IMR-90 (cell line): ENCODE data around the gene PITX2. TPM values are rescaled to one million over a fixed set of nuclear protein-coding genes. Genes with fewer than 3 reads are reported as not detected.

Source experiments
- ATAC-seq: fragments of 200-7000 bp; cut with Tn5 transposase; 2 replicates; pipeline ENCODE4 v1.9.1; 2020; ENCODE audit warnings: low read depth, mild to moderate bottlenecking, moderate library complexity
- BruUV-seq: library from RNA; stranded (reverse); fragments of 400-500 nt; replicated peaks from 2 replicates; lab custom pipeline; 2021; lab: Mats Ljungman, UMichigan
- CTCF ChIA-PET: fragments of 300-600 bp; formaldehyde crosslinking; extraction: SDS; loops from one replicate; lab custom pipeline; 2021; ENCODE audit warnings: antibody characterized with exemption; lab: Yijun Ruan, JAX
- POLR2A ChIA-PET: fragments of 300-600 bp; sonication (Branson Sonifier 250); formaldehyde crosslinking; loops from one replicate; lab custom pipeline; 2022; ENCODE audit warnings: antibody characterized with exemption; ENCODE audit not compliant: unreplicated experiment; lab: Charles Lee
- DNase-seq: peaks from one replicate; pipeline ENCODE4 v3.0.0; 2013
- H2AFZ ChIP-seq: replicated peaks from 2 replicates; pipeline ENCODE3; 2013; ENCODE audit warnings: low read length, mild to moderate bottlenecking; ENCODE audit not compliant: poor library complexity
- H2AK5ac ChIP-seq: 2 replicates; pipeline ENCODE4 v1.6.1; 2013; ENCODE audit warnings: low read depth, low read length, inconsistent platforms
- H2AK9ac ChIP-seq: replicated peaks from 2 replicates; pipeline ENCODE3; 2013; ENCODE audit warnings: mild to moderate bottlenecking, low read depth, low read length, moderate library complexity; ENCODE audit not compliant: poor library complexity
- H2BK120ac ChIP-seq: 2 replicates; pipeline ENCODE4 v1.6.1; 2013; ENCODE audit warnings: low read depth, low read length, inconsistent platforms
- H2BK15ac ChIP-seq: 3 replicates; pipeline ENCODE4 v1.6.1; 2013; ENCODE audit warnings: low read depth, low read length, inconsistent platforms
- H2BK20ac ChIP-seq: 2 replicates; pipeline ENCODE4 v1.6.1; 2013; ENCODE audit warnings: low read depth, mild to moderate bottlenecking, inconsistent platforms, low read length, moderate library complexity
- H2BK5ac ChIP-seq: 2 replicates; pipeline ENCODE4 v1.6.1; 2013; ENCODE audit warnings: mild to moderate bottlenecking, low read depth, low read length, inconsistent platforms; ENCODE audit not compliant: poor library complexity, severe bottlenecking
- H3K14ac ChIP-seq: replicated peaks from 2 replicates; pipeline ENCODE4 v1.6.1; 2013; ENCODE audit warnings: low read depth, low read length, inconsistent platforms
- H3K18ac ChIP-seq: 2 replicates; pipeline ENCODE4 v1.6.1; 2013; ENCODE audit warnings: low read depth, low read length, control low read depth
- H3K23ac ChIP-seq: 2 replicates; pipeline ENCODE4 v1.6.1; 2013; ENCODE audit warnings: low read depth, low read length, inconsistent platforms
- H3K27ac ChIP-seq: 2 replicates; pipeline ENCODE4 v1.5.1; 2013; ENCODE audit warnings: mild to moderate bottlenecking, control low read depth, low read length; ENCODE audit not compliant: insufficient read depth
- H3K27me3 ChIP-seq: 2 replicates; pipeline ENCODE4 v1.6.1; 2013; ENCODE audit warnings: low read length; ENCODE audit not compliant: control insufficient read depth, insufficient read depth
- H3K36me3 ChIP-seq: 2 replicates; pipeline ENCODE4 v1.6.1; 2013; ENCODE audit warnings: low read length, mixed read lengths; ENCODE audit not compliant: control insufficient read depth, insufficient read depth
- H3K4ac ChIP-seq: 2 replicates; pipeline ENCODE4 v1.6.1; 2013; ENCODE audit warnings: low read depth, low read length, inconsistent platforms
- H3K4me1 ChIP-seq: 2 replicates; pipeline ENCODE4 v1.6.1; 2013; ENCODE audit warnings: low read length, mixed read lengths; ENCODE audit not compliant: control insufficient read depth, insufficient read depth
- H3K4me2 ChIP-seq: 2 replicates; pipeline ENCODE4 v1.6.1; 2013; ENCODE audit warnings: low read depth, mild to moderate bottlenecking, control low read depth, low read length, moderate library complexity
- H3K4me3 ChIP-seq: 2 replicates; pipeline ENCODE4 v1.5.1; 2013; ENCODE audit warnings: low read depth, mild to moderate bottlenecking, control low read depth, low read length, moderate library complexity; ENCODE audit not compliant: insufficient read depth
- H3K56ac ChIP-seq: 2 replicates; pipeline ENCODE4 v1.6.1; 2013; ENCODE audit warnings: low read length, inconsistent platforms; ENCODE audit not compliant: insufficient read depth; ENCODE audit errors: extremely low read depth
- H3K79me1 ChIP-seq, 2 experiments: 2 replicates each; pipeline ENCODE4 v1.6.1; 2013; ENCODE audit warnings: low read length in 2 of 2, inconsistent platforms in 1 of 2, low read depth in 1 of 2
- H3K9ac ChIP-seq: 2 replicates; pipeline ENCODE4 v1.6.1; 2013; ENCODE audit warnings: low read depth, low read length, control low read depth
- H3K9me1 ChIP-seq: 2 replicates; pipeline ENCODE4 v1.6.1; 2013; ENCODE audit warnings: low read length, inconsistent platforms; ENCODE audit not compliant: insufficient read depth
- H3K9me3 ChIP-seq: 2 replicates; pipeline ENCODE4 v1.6.1; 2013; ENCODE audit warnings: low read length; ENCODE audit not compliant: control insufficient read depth, insufficient read depth
- H4K20me1 ChIP-seq: 2 replicates; pipeline ENCODE4 v1.6.1; 2013; ENCODE audit warnings: low read length, inconsistent platforms; ENCODE audit not compliant: insufficient read depth
- H4K5ac ChIP-seq: 2 replicates; pipeline ENCODE4 v1.6.1; 2013; ENCODE audit warnings: mild to moderate bottlenecking, low read depth, low read length, control low read depth
- H4K8ac ChIP-seq, 2 experiments: 2 replicates each; pipeline ENCODE4 v1.6.1; 2013; ENCODE audit warnings: low read depth in 2 of 2, low read length in 2 of 2, control low read depth in 1 of 2, inconsistent platforms in 1 of 2
- H4K91ac ChIP-seq: 2 replicates; pipeline ENCODE4 v1.6.1; 2013; ENCODE audit warnings: low read depth, low read length, inconsistent platforms; ENCODE audit not compliant: insufficient read depth
- POLR2A ChIP-seq: IDR thresholded peaks from 2 replicates; pipeline ENCODE4 v1.6.1; 2012; ENCODE audit warnings: mild to moderate bottlenecking, low read depth, low read length
- WGBS, 2 experiments: methylation state at CpG; one replicate each; pipeline versions ENCODE4 v1.1.5 to v1.1.7; 2013; ENCODE audit warnings: missing lambda C conversion rate in 2 of 2; ENCODE audit not compliant: insufficient read length in 1 of 2; ENCODE audit errors: extremely low coverage in 2 of 2; 5-methylcytosine and 5-hydroxymethylcytosine counted together
- dilution Hi-C: fragments of 300-500 bp; cut with HindIII; formaldehyde crosslinking; loops from one replicate; pipeline ENCODE4 v1.14.3; 2018; ENCODE audit warnings: low sequenced_read_pairs; ENCODE audit not compliant: unreplicated experiment
- in situ Hi-C: fragments of 300-500 bp; cut with MboI; formaldehyde crosslinking; loops from 3 replicates; pipeline ENCODE4 v1.14.3; 2019; ENCODE audit warnings: low sequenced_read_pairs, inconsistent platforms, mixed read lengths
- intact Hi-C: fragments of 100-400 bp; cut with micrococcal nuclease; formaldehyde crosslinking; loops from 2 replicates; pipeline ENCODE4 v1.10.0; 2022
- polyA plus RNA-seq, 3 experiments: library from polyadenylated mRNA; depleted of rRNA; stranded (reverse); fragments of >200 nt; gene quantifications; 2 replicates each; pipeline ENCODE4 v1.2.3, GENCODE V29; 2012; ENCODE audit warnings: low replicate concordance in 1 of 3
- total RNA-seq: library from RNA; depleted of rRNA; stranded (reverse); fragments of >200 nt; gene quantifications from 2 replicates; pipeline ENCODE4 v1.2.3, GENCODE V29; 2012

The PITX2 gene
- total and polyA plus RNA-seq, 2 of the 4 experiments (the other 2 are of a cell fraction) = 3.0 to 6.3 TPM

DNA sequence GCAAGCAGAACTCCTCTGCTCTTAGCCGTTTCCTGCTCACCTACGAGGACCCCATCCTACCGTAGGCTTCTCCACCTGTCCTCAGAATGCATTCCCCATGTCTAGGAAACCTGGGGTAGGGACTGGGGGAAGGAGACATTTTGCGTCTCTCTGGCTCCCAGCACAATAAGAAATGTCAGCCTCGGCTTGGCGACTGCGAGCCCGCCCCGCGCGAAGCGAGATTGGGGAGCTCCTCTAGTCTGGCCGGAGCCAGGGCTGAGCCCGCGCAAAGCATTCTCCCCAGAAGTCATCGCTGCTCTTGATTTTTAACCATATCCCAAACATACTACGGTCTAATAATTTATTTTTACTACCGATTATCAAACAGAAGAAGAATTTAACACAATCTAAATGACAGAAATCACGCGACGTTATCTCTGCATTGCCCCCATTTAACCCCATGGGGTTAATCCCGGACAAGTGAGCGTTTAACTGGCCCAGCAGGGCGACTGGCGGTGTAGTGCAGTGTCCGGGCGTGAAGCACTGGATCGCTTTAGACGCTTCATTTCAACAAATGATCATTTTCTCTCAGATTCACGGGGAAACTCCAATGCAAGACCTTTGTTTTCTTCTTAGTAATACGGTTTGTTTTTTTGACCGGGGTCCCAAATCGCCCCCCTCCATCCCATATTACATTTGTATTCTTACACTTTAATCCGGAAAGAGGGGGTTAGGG, 8.0 kb upstream of the PITX2 start:
- no peak for ATAC-seq
- intact Hi-C loops = loop anchor here (5.0 to 10.0 kb wide), 4 partner anchors 506 to 1401 kb away; no protein-coding TSS in a partner anchor

More for the DNA sequence above, 8.0 kb upstream of the PITX2 start:
- Histone ChIP-seq H3K36me3 (no peaks in the 10 kb centered on the region), H4K8ac (no peak overlapping the region), H2AFZ (peak overlapping the region; percentile 55), H3K9me1 (no peaks in the 10 kb centered on the region), H3K14ac (no peak overlapping the region), H3K4me1 (0 out of 2 replicates have a peak, but pooled peaks cover 2% of the 10 kb centered on the region), H3K79me1 (no peaks in the 10 kb centered on the region), H3K9ac (no peak overlapping the region), H3K9me3 (peaks cover 2% of the 10 kb centered on the region), H2AK9ac (no peak overlapping the region), H2BK20ac (no peak overlapping the region), H4K91ac (no peak overlapping the region), H3K4me3 (no peak overlapping the region), H3K18ac (no peak overlapping the region), H3K27me3 (peaks cover 78% of the 10 kb centered on the region), H2BK5ac (no peak overlapping the region), H2BK120ac (no peak overlapping the region), H3K27ac (no peak overlapping the region), H3K4ac (no peak overlapping the region), H3K4me2 (peak overlapping the region; percentile 52), H2AK5ac (no peak overlapping the region), H3K56ac (no peak overlapping the region), H4K5ac (no peak overlapping the region), H3K23ac (no peak overlapping the region), H4K20me1 (no peaks in the 10 kb centered on the region), H2BK15ac (no peak overlapping the region)
- ChIA-PET POLR2A (interaction anchor here (0.7 kb wide), 1 partner anchor 1043 kb away, joined by 3 read pairs; no protein-coding TSS in a partner anchor), CTCF (interaction anchor here (0.8 to 1.2 kb wide), 2 partner anchors 327 to 644 kb away, joined by 3 to 4 read pairs; no protein-coding TSS in a partner anchor)
- BruUV-seq = no TSS peak
- dilution Hi-C loops (no loop called here), in situ Hi-C loops (loop anchor here (5.0 to 25.0 kb wide), 3 partner anchors 656 to 1406 kb away; no protein-coding TSS in a partner anchor)
- DNase-seq = no peak
- TF ChIP-seq POLR2A = no peak
- WGBS, 2 experiments = 27% methylated on average over 3 of the region's 34 CpGs; no CpG with 5 or more reads in 1 of the 2 experiments
